PC-3 (cell line): ENCODE measurements around the gene CCL22. TPM values are rescaled to one million over a fixed set of nuclear protein-coding genes. Genes with fewer than 3 reads are reported as not detected.
A peak's percentile ranks its signal among the peaks of the same experiment; 100 is the strongest.

ENCODE experiments used
- ATAC-seq: fragments of 200-7000 bp; cut with Tn5 transposase; 2 replicates; pipeline ENCODE4 v1.9.1; 2020; ENCODE audit warnings: mild to moderate bottlenecking, moderate library complexity
- BruUV-seq: library from RNA; stranded (reverse); fragments of 400-500 nt; replicated peaks from 2 replicates; lab custom pipeline; 2021; lab: Mats Ljungman, UMichigan
- CTCF ChIA-PET: fragments of 300-600 bp; sonication (Branson Sonifier 250); formaldehyde crosslinking; loops from one replicate; lab custom pipeline; 2022; ENCODE audit warnings: antibody characterized with exemption; lab: Charles Lee
- POLR2A ChIA-PET: fragments of 300-600 bp; sonication (Branson Sonifier 250); formaldehyde crosslinking; loops from one replicate; lab custom pipeline; 2022; ENCODE audit warnings: antibody characterized with exemption; ENCODE audit not compliant: unreplicated experiment; lab: Charles Lee
- DNase-seq: peaks from one replicate; pipeline ENCODE4 v3.0.0-alpha.2; 2015
- H2AFZ ChIP-seq: fragments of 300-600 bp; sonication (generic); 2 replicates; pipeline ENCODE4 v1.6.0; 2016; ENCODE audit warnings: antibody characterized with exemption, low read length
- H3F3A ChIP-seq: fragments of 300-600 bp; sonication (generic); one replicate; pipeline ENCODE4 v1.6.0; 2017; ENCODE audit warnings: antibody characterized with exemption, low read length, control low read depth, mild to moderate bottlenecking; ENCODE audit not compliant: unreplicated experiment
- H3K27ac ChIP-seq: fragments of 300-600 bp; sonication (generic); 2 replicates; pipeline ENCODE4 v1.5.1; 2016; ENCODE audit warnings: mild to moderate bottlenecking, low read length
- H3K27me3 ChIP-seq: fragments of 300-600 bp; sonication (generic); 2 replicates; pipeline ENCODE4 v1.6.1; 2016; ENCODE audit warnings: low read length, mixed read lengths
- H3K36me3 ChIP-seq: fragments of 300-600 bp; sonication (generic); 2 replicates; pipeline ENCODE4 v1.6.1; 2016; ENCODE audit warnings: low read depth, mixed run types, low read length, mixed read lengths
- H3K4me1 ChIP-seq: fragments of 300-600 bp; sonication (generic); 2 replicates; pipeline ENCODE4 v1.5.1; 2016; ENCODE audit warnings: low read length; ENCODE audit not compliant: insufficient read depth
- H3K4me2 ChIP-seq: fragments of 300-600 bp; sonication (generic); 2 replicates; pipeline ENCODE4 v1.6.0; 2016; ENCODE audit warnings: low read length
- H3K4me3 ChIP-seq: fragments of 300-600 bp; sonication (generic); 2 replicates; pipeline ENCODE4 v1.5.1; 2016; ENCODE audit warnings: mild to moderate bottlenecking, low read length, mixed read lengths
- H3K79me2 ChIP-seq: fragments of 300-600 bp; sonication (generic); 2 replicates; pipeline ENCODE4 v1.6.1; 2017; ENCODE audit warnings: low read length, mixed read lengths
- H3K9ac ChIP-seq: fragments of 300-600 bp; sonication (generic); 2 replicates; pipeline ENCODE4 v1.6.0; 2016; ENCODE audit warnings: mild to moderate bottlenecking, low read length
- H3K9me2 ChIP-seq: fragments of 300-600 bp; sonication (generic); replicated peaks from 2 replicates; pipeline ENCODE4 v1.6.1; 2016; ENCODE audit warnings: mixed run types, low read length, mixed read lengths
- H3K9me3 ChIP-seq: fragments of 300-600 bp; sonication (generic); 2 replicates; pipeline ENCODE4 v1.6.1; 2016; ENCODE audit warnings: low read length, mixed read lengths
- H4K20me1 ChIP-seq: fragments of 300-600 bp; sonication (generic); 2 replicates; pipeline ENCODE4 v1.6.1; 2016; ENCODE audit warnings: low read length, mixed read lengths
- CTCF ChIP-seq: fragments of 300-600 bp; sonication (generic); conservative IDR thresholded peaks from 2 replicates; pipeline ENCODE4 v1.5.1; 2017; ENCODE audit warnings: antibody characterized with exemption, low read depth, mild to moderate bottlenecking, low read length
- EZH2 ChIP-seq: fragments of 300-600 bp; sonication (generic); IDR thresholded peaks from one replicate; pipeline ENCODE4 v1.6.1; 2017; ENCODE audit warnings: antibody characterized with exemption, mild to moderate bottlenecking, low read length; ENCODE audit not compliant: unreplicated experiment
- EZH2phosphoT487 ChIP-seq: fragments of 300-600 bp; sonication (generic); IDR thresholded peaks from 2 replicates; pipeline ENCODE4 v1.6.1; 2018; ENCODE audit warnings: mild to moderate bottlenecking, antibody characterized with exemption, low read length, borderline replicate concordance
- intact Hi-C: fragments of 100-400 bp; cut with micrococcal nuclease; formaldehyde crosslinking; loops from 2 replicates; pipeline ENCODE4 v1.9.0; 2023
- total RNA-seq: library from RNA; depleted of rRNA; stranded (reverse); fragments of >200 nt; gene quantifications from 2 replicates; pipeline ENCODE4 v1.2.3, GENCODE V29; 2014

The CCL22 gene
- total RNA-seq, 1 experiment from 2014 or later: not detected

DNA sequence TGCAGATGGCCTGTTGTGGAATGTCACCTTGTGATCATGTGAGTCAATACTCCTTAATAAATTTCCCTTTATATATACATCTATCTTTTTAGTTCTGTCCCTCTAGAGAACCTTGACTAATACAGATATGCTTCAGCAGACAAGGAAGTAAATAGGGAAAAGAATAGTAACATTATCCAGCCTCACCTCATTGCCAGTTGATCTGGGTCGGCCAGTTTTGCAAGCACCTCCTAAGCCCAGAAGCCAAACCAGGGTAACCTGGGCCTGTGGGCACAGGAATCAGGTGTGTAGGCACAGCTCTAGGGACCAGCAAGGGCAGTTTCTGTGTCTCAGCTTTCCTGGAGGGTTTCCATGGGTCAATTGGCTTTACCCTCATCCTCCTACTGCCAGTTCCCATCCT is 34.1 kb downstream of the CCL22 start:
- no peak overlapping the region for H3K4me2 ChIP-seq
- DNase-seq (peak; percentile 26), ATAC-seq (peak; percentile 37; the same call in 1 of the 2 replicates)
- TF ChIP-seq CTCF (no peak), EZH2phosphoT487 (no peak), EZH2 (no peak)
- H3K36me3 ChIP-seq: no peaks in the 10 kb centered on the region
- no peaks in the 10 kb centered on the region for H3K9me2 ChIP-seq
- no peak overlapping the region for H3K27ac ChIP-seq
- no peak overlapping the region for H3K4me3 ChIP-seq
- H3K4me1 ChIP-seq: no peaks in the 10 kb centered on the region
- ChIA-PET POLR2A (no interaction called here), CTCF (no interaction called here)
- H3K79me2 ChIP-seq: no peaks in the 10 kb centered on the region
- H4K20me1 ChIP-seq: no peaks in the 10 kb centered on the region
- no peaks in the 10 kb centered on the region for H3K27me3 ChIP-seq
- no TSS peak for BruUV-seq
- no peaks in the 10 kb centered on the region for H3K9me3 ChIP-seq
- no peak overlapping the region for H3K9ac ChIP-seq
- H2AFZ ChIP-seq: no peak overlapping the region
- intact Hi-C loops: no loop called here
- H3F3A ChIP-seq: no peaks in the 10 kb centered on the region

GRCh38 chr16:57394444-57394843 is 35.9 kb downstream of the CCL22 start:
- H3K9me2 ChIP-seq: no peaks in the 10 kb centered on the region
- no peak overlapping the region for H3K4me3 ChIP-seq
- no peaks in the 10 kb centered on the region for H3K79me2 ChIP-seq
- H3K4me2 ChIP-seq: no peak overlapping the region
- H2AFZ ChIP-seq: no peak overlapping the region
- H3K4me1 ChIP-seq: no peaks in the 10 kb centered on the region
- peak; percentile 42 for DNase-seq
- H3K27me3 ChIP-seq: no peaks in the 10 kb centered on the region
- H3K36me3 ChIP-seq: no peaks in the 10 kb centered on the region
- no peaks in the 10 kb centered on the region for H3K9me3 ChIP-seq
- intact Hi-C loops: no loop called here
- ChIA-PET CTCF (no interaction called here), POLR2A (no interaction called here)
- H4K20me1 ChIP-seq: no peaks in the 10 kb centered on the region
- no peak for ATAC-seq
- no peak overlapping the region for H3K27ac ChIP-seq
- no TSS peak for BruUV-seq
- no peaks in the 10 kb centered on the region for H3F3A ChIP-seq
- H3K9ac ChIP-seq: no peak overlapping the region
- TF ChIP-seq EZH2: no peak
- no peak for TF ChIP-seq EZH2phosphoT487
- no peak for TF ChIP-seq CTCF

GRCh38 chr16:57395026-57395425 is 36.4 kb downstream of the CCL22 start:
- no peaks in the 10 kb centered on the region for H3K79me2 ChIP-seq
- H3K27me3 ChIP-seq: no peaks in the 10 kb centered on the region
- POLR2A ChIA-PET: no interaction called here
- ATAC-seq (no peak), DNase-seq (no peak)
- no peak overlapping the region for H3K9ac ChIP-seq
- intact Hi-C loops: no loop called here
- BruUV-seq: no TSS peak
- H3K4me1 ChIP-seq: no peaks in the 10 kb centered on the region
- H3K36me3 ChIP-seq: no peaks in the 10 kb centered on the region
- H3F3A ChIP-seq: no peaks in the 10 kb centered on the region
- H2AFZ ChIP-seq: no peak overlapping the region
- no peaks in the 10 kb centered on the region for H4K20me1 ChIP-seq
- no peak overlapping the region for H3K27ac ChIP-seq
- H3K4me3 ChIP-seq: no peak overlapping the region
- CTCF ChIA-PET: no interaction called here
- TF ChIP-seq CTCF (no peak), EZH2phosphoT487 (no peak), EZH2 (no peak)
- no peak overlapping the region for H3K4me2 ChIP-seq
- H3K9me3 ChIP-seq: no peaks in the 10 kb centered on the region
- H3K9me2 ChIP-seq: no peaks in the 10 kb centered on the region
